ENCODE measurements around the gene ORC2.

ORC2 gene

DNA sequence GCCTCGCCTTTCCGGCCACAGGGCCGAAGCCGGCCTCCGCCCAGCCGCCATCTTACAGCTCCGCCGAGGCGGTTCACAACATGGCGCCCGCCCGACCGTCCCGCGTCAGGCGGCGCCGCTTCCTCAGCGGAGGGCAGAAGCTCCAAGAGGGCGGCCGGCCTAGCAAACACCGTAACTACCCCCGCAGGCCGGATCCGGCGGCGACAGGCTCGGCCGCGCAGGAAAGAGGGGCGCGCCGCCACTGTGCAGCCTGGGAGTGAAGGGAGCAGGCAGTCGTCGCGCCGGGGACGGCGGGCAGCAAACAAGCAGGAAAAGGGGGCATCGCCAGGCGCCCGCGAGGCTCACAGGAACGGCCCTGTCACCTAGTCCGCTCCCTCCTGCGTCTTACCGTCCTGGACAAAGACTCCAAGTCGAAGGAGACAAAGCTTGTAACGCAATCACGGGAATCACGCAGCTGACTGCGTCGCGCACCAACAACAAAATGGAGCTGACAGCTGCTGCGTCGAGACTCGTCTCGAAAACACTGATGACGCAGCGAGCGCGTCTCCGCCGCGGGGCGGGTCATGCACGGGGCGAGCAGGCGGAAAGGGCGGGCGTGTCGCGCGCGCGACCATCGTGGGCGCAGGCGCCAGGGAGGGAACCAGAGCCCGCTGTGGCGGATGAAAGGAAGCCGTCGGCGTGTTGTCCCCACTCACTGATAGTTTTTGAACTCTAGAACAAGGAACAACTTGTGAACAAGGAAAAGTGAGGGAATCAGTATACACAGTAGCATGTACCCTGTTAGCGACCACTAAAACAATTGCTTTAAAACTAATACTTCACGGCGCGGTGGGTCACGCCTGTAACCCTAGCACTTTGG, 99.1 kb downstream of the ORC2 start, which contains the start of gene CLK1:
TSS of gene CLK1 (minus strand) at position 483 of the 859 bp plus-strand sequence. CDS start 2,796 bp downstream, outside the sequence.
- peaks cover 40% of the 10 kb centered on the region for H3K4me1 Mint-ChIP-seq
- peak within 1 kb of the TSS; percentile 98 for H3K4me3 Mint-ChIP-seq
- TF ChIP-seq, protein P1, sequence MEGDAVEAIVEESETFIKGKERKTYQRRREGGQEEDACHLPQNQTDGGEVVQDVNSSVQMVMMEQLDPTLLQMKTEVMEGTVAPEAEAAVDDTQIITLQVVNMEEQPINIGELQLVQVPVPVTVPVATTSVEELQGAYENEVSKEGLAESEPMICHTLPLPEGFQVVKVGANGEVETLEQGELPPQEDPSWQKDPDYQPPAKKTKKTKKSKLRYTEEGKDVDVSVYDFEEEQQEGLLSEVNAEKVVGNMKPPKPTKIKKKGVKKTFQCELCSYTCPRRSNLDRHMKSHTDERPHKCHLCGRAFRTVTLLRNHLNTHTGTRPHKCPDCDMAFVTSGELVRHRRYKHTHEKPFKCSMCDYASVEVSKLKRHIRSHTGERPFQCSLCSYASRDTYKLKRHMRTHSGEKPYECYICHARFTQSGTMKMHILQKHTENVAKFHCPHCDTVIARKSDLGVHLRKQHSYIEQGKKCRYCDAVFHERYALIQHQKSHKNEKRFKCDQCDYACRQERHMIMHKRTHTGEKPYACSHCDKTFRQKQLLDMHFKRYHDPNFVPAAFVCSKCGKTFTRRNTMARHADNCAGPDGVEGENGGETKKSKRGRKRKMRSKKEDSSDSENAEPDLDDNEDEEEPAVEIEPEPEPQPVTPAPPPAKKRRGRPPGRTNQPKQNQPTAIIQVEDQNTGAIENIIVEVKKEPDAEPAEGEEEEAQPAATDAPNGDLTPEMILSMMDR (IDR thresholded peaks at IDR 0.05): no peak
- DNase-seq: peak; percentile 90
- H3K27ac Mint-ChIP-seq: peak within 1 kb of the TSS; percentile 100
- no peaks in the 10 kb centered on the region for H3K27me3 Mint-ChIP-seq (ENCODE audit: low read depth, poor library complexity)
- peaks cover 3% of the 10 kb centered on the region for H3K9me3 Mint-ChIP-seq
- peaks cover 44% of the 10 kb centered on the region for H3K36me3 Mint-ChIP-seq (ENCODE audit: low read depth)

DNA sequence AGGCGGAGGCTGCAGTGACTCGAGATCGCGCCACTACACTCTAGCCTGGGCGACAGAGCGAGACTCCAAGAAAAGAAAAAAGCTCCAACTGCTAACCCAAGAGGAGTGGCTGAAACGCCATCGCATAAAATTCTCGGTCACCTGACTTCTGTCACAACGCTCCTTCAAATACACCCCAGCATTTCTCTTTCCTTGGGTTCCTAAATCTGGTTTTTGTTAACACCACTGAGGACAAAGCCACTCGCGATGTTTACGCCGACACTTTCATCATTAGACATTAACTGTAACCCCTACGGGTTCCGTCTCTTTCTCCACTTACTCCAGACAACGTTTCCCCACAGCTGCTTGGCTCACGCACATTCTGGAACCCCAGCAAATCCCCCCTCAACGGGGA, 99.7 kb downstream of the ORC2 start:
- peaks cover 44% of the 10 kb centered on the region for H3K36me3 Mint-ChIP-seq (ENCODE audit: low read depth)
- peak overlapping the region; percentile 100 for H3K27ac Mint-ChIP-seq
- TF ChIP-seq, protein P1 (IDR thresholded peaks at IDR 0.05): no peak
- no peaks in the 10 kb centered on the region for H3K27me3 Mint-ChIP-seq (ENCODE audit: low read depth, poor library complexity)
- H3K4me3 Mint-ChIP-seq: peak overlapping the region; percentile 98
- DNase-seq: peak; percentile 18
- peaks cover 3% of the 10 kb centered on the region for H3K9me3 Mint-ChIP-seq
- H3K4me1 Mint-ChIP-seq: peaks cover 46% of the 10 kb centered on the region

DNA sequence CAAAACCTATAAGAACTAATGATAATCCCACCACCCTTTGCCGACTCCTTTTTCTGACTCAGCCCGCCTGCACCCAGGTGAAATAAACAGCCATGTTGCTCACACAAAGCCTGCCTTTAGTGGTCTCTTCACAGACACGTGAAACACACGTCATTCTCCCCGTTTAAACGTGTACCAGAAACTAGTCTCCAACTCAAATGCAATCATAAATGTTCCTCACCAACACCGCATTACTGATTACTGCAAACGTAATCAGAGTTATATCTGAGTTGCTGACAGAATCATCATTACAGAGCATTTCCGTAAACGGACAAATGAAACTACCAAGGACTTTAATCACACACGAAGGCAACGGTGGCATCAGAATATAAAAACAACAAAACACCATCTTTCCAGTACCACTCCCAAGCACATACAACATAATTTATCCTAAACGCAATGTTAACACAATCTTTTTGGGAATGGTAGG, 100.9 kb downstream of the ORC2 start:
- Mint-ChIP-seq H3K27ac (peak overlapping the region; percentile 100), H3K36me3 (ENCODE audit: low read depth) (peaks cover 52% of the 10 kb centered on the region), H3K27me3 (ENCODE audit: low read depth, poor library complexity) (no peaks in the 10 kb centered on the region), H3K4me3 (peak overlapping the region; percentile 98), H3K9me3 (peaks cover 3% of the 10 kb centered on the region), H3K4me1 (peaks cover 54% of the 10 kb centered on the region)
- TF ChIP-seq, protein P1 (IDR thresholded peaks at IDR 0.05): no peak
- DNase-seq: no peak

DNA sequence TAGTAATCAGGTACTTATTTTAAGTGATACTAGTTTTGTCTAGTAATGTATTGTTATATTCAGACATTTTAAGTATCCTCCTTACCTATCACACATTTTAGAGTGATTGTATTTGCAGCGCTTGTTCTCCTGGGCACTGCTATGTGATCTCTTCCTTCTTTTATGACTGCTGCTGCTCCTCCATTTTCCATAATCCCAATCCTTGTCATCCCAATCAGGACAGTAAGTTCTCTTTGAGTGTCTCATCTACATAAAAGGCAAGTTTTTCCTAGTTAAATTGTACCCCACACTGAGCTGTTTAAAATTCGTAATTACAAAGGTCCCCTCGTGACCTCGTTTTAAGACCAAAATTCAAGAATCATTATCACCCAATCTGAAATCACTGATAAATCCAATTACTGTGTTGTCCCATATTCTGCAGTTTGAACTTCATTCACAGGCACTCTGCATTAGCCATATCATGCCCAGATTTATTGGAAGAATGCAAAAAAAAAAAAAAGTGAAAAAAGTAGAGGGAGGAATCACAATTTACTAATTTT, 101.8 kb downstream of the ORC2 start:
- Mint-ChIP-seq H3K4me1 (peaks cover 54% of the 10 kb centered on the region), H3K27ac (peak overlapping the region; percentile 85), H3K9me3 (peaks cover 3% of the 10 kb centered on the region), H3K27me3 (ENCODE audit: low read depth, poor library complexity) (no peaks in the 10 kb centered on the region), H3K4me3 (peak overlapping the region; percentile 98), H3K36me3 (ENCODE audit: low read depth) (peaks cover 61% of the 10 kb centered on the region)
- TF ChIP-seq, protein P1 (IDR thresholded peaks at IDR 0.05): no peak
- no peak for DNase-seq

DNA sequence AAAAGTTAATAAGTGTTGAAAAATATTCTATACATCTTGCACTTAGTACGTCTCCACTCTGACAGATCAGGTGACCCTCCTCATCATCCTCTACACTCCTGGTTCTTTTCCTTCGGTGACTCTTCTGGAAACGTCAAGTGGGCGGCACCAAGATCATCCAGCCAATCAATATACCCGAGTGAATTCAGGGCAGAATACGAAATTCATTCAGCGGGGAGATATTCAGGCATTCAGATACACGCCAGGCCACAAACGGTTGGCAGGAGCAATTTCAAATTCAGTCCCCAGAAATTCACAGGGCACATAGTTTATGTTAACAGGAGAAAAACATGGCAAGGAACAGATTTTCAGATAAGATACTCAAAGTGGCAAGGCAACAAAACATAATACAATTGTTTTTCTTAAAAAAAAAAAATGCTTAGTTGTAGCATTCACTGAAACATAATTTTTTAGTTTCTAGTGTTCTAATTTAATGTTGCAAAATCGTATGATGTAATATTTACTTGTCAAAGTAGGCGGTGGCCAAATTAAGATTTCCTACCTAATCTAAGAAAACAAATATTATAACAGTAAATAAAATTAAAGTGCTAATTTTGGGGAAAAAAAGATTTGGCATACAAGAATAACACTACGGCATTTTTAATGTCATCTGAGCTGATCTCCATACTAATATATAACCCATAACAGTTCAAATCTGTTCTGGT, 103.2 kb downstream of the ORC2 start:
- H3K27me3 Mint-ChIP-seq (ENCODE audit: low read depth, poor library complexity): no peaks in the 10 kb centered on the region
- H3K4me3 Mint-ChIP-seq: peak overlapping the region; percentile 98
- peak overlapping the region; percentile 46 for H3K27ac Mint-ChIP-seq
- peaks cover 70% of the 10 kb centered on the region for H3K36me3 Mint-ChIP-seq (ENCODE audit: low read depth)
- TF ChIP-seq, protein P1 (IDR thresholded peaks at IDR 0.05): no peak
- peaks cover 3% of the 10 kb centered on the region for H3K9me3 Mint-ChIP-seq
- peaks cover 54% of the 10 kb centered on the region for H3K4me1 Mint-ChIP-seq
- DNase-seq: no peak
